ENCODE measurements around the gene LZTR1. TPM values are rescaled to one million over a fixed set of nuclear protein-coding genes. Genes with fewer than 3 reads are reported as not detected.

Gene LZTR1
- total and polyA plus RNA-seq, 2 donors (not counting 3 experiments of a cell fraction or from before 2014, with no cell fraction given): 56.6 to 86.8 TPM

DNA sequence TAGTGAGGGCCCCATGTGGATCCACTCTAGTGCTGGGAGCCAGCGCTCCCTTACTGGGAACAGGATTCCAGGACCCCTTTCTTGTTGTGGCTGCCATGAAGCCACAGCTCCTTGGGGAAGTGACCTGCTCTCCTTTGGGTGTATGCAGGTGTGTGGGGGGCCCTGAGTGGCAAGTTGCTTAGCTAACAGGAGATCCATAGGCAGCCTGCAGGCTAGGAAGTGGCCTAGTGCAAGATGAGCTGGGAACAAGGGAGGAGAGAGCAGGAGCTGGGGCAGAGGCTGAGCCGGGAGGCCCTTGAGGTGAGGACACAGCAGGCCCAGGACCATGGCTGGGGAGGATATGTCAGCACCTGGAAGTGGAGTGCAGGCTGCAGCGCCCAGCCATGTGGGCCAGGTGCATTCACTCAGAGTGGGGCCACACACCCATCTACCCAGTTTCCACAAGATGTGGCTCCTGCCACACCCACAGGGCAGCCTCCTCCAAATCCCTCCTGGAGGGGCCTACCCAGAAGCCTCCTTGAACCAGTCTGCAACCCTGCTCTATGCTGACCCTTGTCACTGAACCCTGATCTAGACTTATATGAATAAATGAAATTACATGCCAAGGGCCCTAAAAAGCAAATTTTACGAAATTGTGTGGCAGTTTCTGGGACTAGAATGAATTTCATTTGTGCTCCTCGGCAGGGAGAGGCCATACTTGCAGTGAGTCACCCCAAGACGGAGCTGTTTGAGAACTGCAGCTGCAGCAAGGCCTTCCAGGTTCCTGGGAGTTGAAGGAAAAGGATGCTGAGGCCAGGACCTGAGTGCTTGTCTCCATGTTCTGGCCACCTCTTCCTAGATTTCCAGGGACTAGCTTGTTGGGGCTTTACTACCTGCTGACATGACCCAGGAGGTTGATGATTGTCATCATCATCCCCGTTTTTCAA lies 16.6 kb downstream of the LZTR1 start:
- Histone ChIP-seq H3K4me3 (replicated peaks in 1 of 3; ENCODE audit: insufficient read depth in 1 of 3, low read depth in 1 of 3, low read length in 3 of 3) (no peak overlapping the region), H3K79me2 (ENCODE audit: control insufficient read depth, insufficient read depth, low read length) (peaks cover 20% of the 10 kb centered on the region), H3K27ac (ENCODE audit: insufficient read depth, low read depth, low read length) (no peak overlapping the region), H3K27me3 (ENCODE audit: control insufficient read depth in 2 of 2, insufficient read depth in 2 of 2, low read length in 2 of 2) (no peaks in the 10 kb centered on the region), H3K9ac (replicated peaks; ENCODE audit: extremely low read depth, insufficient read depth, low read length) (no peak overlapping the region), H3K36me3 (ENCODE audit: control insufficient read depth in 2 of 2, extremely low read depth in 1 of 2, insufficient read depth in 2 of 2, low read length in 2 of 2) (peaks cover 5 to 19% of the 10 kb centered on the region in 2 experiments), H4K20me1 (replicated peaks; ENCODE audit: control insufficient read depth, extremely low read depth, insufficient read depth, low read length) (no peaks in the 10 kb centered on the region), H3K4me2 (ENCODE audit: insufficient read depth, low read length) (no peak overlapping the region), H3K4me1 (ENCODE audit: control insufficient read depth, extremely low read depth, insufficient read depth, low read length) (peaks cover 22% of the 10 kb centered on the region), H3K9me3 (replicated peaks; ENCODE audit: control insufficient read depth, insufficient read depth, low read length) (no peaks in the 10 kb centered on the region), H2AFZ (ENCODE audit: low read depth, low read length) (no peak overlapping the region), H3K9me1 (replicated peaks; ENCODE audit: control insufficient read depth, extremely low read depth, insufficient read depth, low read length) (no peaks in the 10 kb centered on the region)
- TF ChIP-seq EZH2 (IDR thresholded peaks at IDR 0.05; ENCODE audit: borderline replicate concordance, low read depth, low read length, severe bottlenecking) (no peak), POLR2AphosphoS5 (IDR thresholded peaks at IDR 0.05; ENCODE audit: insufficient read depth, low read depth, low read length) (no peak), GATA2 (IDR thresholded peaks at IDR 0.05; ENCODE audit: insufficient read depth, insufficient read length, low read depth, low read length) (no peak), FOS (IDR thresholded peaks at IDR 0.05; ENCODE audit: borderline replicate concordance, insufficient read depth, low read length) (no peak), POLR2A (IDR thresholded peaks at IDR 0.05; ENCODE audit: low read depth, low read length) (no peak), MYC (IDR thresholded peaks at IDR 0.05; ENCODE audit: low read depth, low read length) (no peak), JUN (IDR thresholded peaks at IDR 0.05; ENCODE audit: borderline replicate concordance, insufficient read depth, insufficient read length, low read depth) (no peak)
- TF ChIP-seq, protein P1, sequence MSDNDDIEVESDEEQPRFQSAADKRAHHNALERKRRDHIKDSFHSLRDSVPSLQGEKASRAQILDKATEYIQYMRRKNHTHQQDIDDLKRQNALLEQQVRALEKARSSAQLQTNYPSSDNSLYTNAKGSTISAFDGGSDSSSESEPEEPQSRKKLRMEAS (IDR thresholded peaks at IDR 0.05; ENCODE audit: insufficient read depth, insufficient read length): no peak
- TF ChIP-seq, protein P2, sequence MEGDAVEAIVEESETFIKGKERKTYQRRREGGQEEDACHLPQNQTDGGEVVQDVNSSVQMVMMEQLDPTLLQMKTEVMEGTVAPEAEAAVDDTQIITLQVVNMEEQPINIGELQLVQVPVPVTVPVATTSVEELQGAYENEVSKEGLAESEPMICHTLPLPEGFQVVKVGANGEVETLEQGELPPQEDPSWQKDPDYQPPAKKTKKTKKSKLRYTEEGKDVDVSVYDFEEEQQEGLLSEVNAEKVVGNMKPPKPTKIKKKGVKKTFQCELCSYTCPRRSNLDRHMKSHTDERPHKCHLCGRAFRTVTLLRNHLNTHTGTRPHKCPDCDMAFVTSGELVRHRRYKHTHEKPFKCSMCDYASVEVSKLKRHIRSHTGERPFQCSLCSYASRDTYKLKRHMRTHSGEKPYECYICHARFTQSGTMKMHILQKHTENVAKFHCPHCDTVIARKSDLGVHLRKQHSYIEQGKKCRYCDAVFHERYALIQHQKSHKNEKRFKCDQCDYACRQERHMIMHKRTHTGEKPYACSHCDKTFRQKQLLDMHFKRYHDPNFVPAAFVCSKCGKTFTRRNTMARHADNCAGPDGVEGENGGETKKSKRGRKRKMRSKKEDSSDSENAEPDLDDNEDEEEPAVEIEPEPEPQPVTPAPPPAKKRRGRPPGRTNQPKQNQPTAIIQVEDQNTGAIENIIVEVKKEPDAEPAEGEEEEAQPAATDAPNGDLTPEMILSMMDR (IDR thresholded peaks at IDR 0.05; ENCODE audit: extremely low read depth in 1 of 2, insufficient read depth in 1 of 2, low read depth in 1 of 2, low read length in 2 of 2): no peak
- no peak for FAIRE-seq
- DNase-seq (ENCODE audit: low read depth, low spot score): no peak
- intact Hi-C loops (cut with micrococcal nuclease) (no loop called here), dilution Hi-C loops (cut with MboI; ENCODE audit: extremely low pct_ligation_motif_present, low sequenced_read_pairs) (no loop called here)
- BruUV-seq (replicated peaks): no TSS peak
- POLR2A ChIA-PET: interaction anchor here (1.5 kb wide), 1 partner anchor 17 kb away, joined by 6 read pairs; the partner anchor contains the start of gene LZTR1
- CTCF ChIA-PET: interaction anchor here (1.4 kb wide), 1 partner anchor 17 kb away, joined by 3 read pairs; the partner anchor contains the start of gene LZTR1

All from endothelial cell of umbilical vein (primary cell).